Measurements from ENCODE around the gene SPATA9.
A peak's percentile ranks its signal among the peaks of the same experiment; 100 is the strongest.
"Not testable (repeated sequence)": the region's sequence is repeated elsewhere in the genome, so short reads cannot be mapped to it uniquely, and the experiment has no call there.

SPATA9 gene

GRCh38 chr5:95641741-95642220, 41.0 kb downstream of the SPATA9 start:
- no peak for DNase-seq

- no peak for DNase-seq
Observed at GRCh38 chr5:95638632-95639031, 44.2 kb downstream of the SPATA9 start.

- no peak for DNase-seq
Observed at GRCh38 chr5:95634081-95634480, 48.7 kb downstream of the SPATA9 start.

- DNase-seq = no peak
Observed at GRCh38 chr5:95633671-95634070, 49.1 kb downstream of the SPATA9 start.

GRCh38 chr5:95632942-95633341, 49.8 kb downstream of the SPATA9 start:
- not testable (repeated sequence) for DNase-seq

- DNase-seq = no peak
Observed at GRCh38 chr5:95631991-95632675, 50.7 kb downstream of the SPATA9 start.

GRCh38 chr5:95631255-95631958, 51.4 kb downstream of the SPATA9 start:
- no peak for DNase-seq

- no peak for DNase-seq
Observed at GRCh38 chr5:95630394-95630917, 52.3 kb downstream of the SPATA9 start.

GRCh38 chr5:95628933-95629332, 53.9 kb downstream of the SPATA9 start:
- DNase-seq = no peak

GRCh38 chr5:95627971-95628810, 54.6 kb downstream of the SPATA9 start:
- no peak for DNase-seq

GRCh38 chr5:95626701-95627100, 56.1 kb downstream of the SPATA9 start:
- DNase-seq = no peak

GRCh38 chr5:95624368-95624767, 58.4 kb downstream of the SPATA9 start:
- no peak for DNase-seq

- no peak for DNase-seq
Observed at GRCh38 chr5:95623706-95624105, 59.1 kb downstream of the SPATA9 start.

- DNase-seq = no peak
Observed at GRCh38 chr5:95621839-95622629, 60.8 kb downstream of the SPATA9 start.

GRCh38 chr5:95620870-95621838, 61.6 kb downstream of the SPATA9 start:
- DNase-seq = peak; percentile 26 to 62

GRCh38 chr5:95620030-95620869, 62.5 kb downstream of the SPATA9 start, which contains the start of gene GPR150:
GPR150 (plus strand) TSS chr5:95620087; CDS start chr5:95620276, 189 bp downstream.
- DNase-seq = peak; percentile 68 to 83

- no peak for DNase-seq
Observed at GRCh38 chr5:95619514-95620029, 63.2 kb downstream of the SPATA9 start.

GRCh38 chr5:95619096-95619495, 63.7 kb downstream of the SPATA9 start:
- no peak for DNase-seq

GRCh38 chr5:95617057-95617456, 65.7 kb downstream of the SPATA9 start:
- no peak for DNase-seq

GRCh38 chr5:95615164-95615467, 67.7 kb downstream of the SPATA9 start:
- no peak for DNase-seq
